ENCODE data around the gene ATP2B2. TPM values are rescaled to one million over a fixed set of nuclear protein-coding genes. Genes with fewer than 3 reads are reported as not detected.

ATP2B2 gene
- total RNA-seq, 1 experiment from 2014 or later = not detected

DNA sequence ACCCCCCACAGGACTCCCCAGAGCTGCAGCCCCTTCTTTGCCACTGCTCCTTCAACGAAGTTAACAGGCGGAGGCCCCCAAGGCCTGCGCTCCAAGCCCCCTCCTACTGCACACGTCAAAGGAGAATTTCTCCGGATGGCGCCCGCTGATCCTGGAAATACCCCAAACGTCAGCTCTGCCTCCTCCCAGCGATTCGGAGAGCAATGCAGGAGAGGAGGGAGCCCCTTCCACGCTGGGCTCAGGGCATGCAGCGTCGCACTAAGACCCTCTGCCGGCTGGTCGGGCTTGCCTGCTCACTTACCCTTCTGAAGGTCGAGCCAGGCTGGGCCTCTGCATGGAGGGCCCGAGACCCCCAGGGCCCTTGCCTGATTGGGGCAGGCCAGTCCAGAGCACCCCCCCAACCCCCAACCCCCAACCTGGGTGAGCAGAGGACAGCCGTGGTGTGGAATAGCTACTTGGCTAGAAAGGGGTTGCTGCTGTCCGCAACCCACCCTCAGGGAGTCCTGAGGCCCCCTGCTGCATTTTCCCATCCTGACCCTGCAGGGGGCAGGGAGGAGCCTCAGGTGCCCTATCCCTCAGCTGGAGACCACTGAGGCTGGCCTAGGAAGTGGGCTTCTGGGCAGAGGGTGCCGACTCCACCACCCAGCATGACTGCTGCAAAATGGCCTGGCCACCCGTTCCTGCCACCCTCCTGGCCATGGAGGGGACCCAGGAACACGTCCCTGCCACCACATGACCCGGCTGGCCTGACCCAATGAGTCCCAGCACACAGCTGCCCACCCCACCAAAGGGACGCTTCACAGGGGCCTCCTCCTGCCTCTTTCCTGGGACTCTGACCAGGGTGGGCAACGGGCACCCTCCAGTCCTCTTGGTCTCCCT, 976 bp downstream of the ATP2B2 start:
- TF ChIP-seq, protein P1, sequence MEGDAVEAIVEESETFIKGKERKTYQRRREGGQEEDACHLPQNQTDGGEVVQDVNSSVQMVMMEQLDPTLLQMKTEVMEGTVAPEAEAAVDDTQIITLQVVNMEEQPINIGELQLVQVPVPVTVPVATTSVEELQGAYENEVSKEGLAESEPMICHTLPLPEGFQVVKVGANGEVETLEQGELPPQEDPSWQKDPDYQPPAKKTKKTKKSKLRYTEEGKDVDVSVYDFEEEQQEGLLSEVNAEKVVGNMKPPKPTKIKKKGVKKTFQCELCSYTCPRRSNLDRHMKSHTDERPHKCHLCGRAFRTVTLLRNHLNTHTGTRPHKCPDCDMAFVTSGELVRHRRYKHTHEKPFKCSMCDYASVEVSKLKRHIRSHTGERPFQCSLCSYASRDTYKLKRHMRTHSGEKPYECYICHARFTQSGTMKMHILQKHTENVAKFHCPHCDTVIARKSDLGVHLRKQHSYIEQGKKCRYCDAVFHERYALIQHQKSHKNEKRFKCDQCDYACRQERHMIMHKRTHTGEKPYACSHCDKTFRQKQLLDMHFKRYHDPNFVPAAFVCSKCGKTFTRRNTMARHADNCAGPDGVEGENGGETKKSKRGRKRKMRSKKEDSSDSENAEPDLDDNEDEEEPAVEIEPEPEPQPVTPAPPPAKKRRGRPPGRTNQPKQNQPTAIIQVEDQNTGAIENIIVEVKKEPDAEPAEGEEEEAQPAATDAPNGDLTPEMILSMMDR (IDR thresholded peaks at IDR 0.05; ENCODE audit: unreplicated experiment) = no peak
- Mint-ChIP-seq H3K9me3 (ENCODE audit: unreplicated experiment) (no peaks in the 10 kb centered on the region), H3K36me3 (ENCODE audit: insufficient read depth, unreplicated experiment) (no peaks in the 10 kb centered on the region), H3K4me3 (ENCODE audit: unreplicated experiment) (no peak overlapping the region), H3K4me1 (ENCODE audit: insufficient read depth, unreplicated experiment) (peaks cover 6% of the 10 kb centered on the region), H3K27me3 (ENCODE audit: insufficient read depth, unreplicated experiment) (peaks cover 28% of the 10 kb centered on the region), H3K27ac (ENCODE audit: low read depth, unreplicated experiment) (no peak overlapping the region)
- BruUV-seq (replicated peaks) = no TSS peak
- DNase-seq (ENCODE audit: unreplicated experiment) = no peak
- POLR2A ChIA-PET = no interaction called here
- intact Hi-C loops (cut with micrococcal nuclease) = no loop called here
- CTCF ChIA-PET = no interaction called here

- CTCF ChIA-PET = interaction anchor here (0.6 kb wide), 1 partner anchor 241 kb away, joined by 3 read pairs; no protein-coding TSS in a partner anchor
Measured at GRCh38 chr3:10503217-10503796, 2.1 kb downstream of the ATP2B2 start.

DNA sequence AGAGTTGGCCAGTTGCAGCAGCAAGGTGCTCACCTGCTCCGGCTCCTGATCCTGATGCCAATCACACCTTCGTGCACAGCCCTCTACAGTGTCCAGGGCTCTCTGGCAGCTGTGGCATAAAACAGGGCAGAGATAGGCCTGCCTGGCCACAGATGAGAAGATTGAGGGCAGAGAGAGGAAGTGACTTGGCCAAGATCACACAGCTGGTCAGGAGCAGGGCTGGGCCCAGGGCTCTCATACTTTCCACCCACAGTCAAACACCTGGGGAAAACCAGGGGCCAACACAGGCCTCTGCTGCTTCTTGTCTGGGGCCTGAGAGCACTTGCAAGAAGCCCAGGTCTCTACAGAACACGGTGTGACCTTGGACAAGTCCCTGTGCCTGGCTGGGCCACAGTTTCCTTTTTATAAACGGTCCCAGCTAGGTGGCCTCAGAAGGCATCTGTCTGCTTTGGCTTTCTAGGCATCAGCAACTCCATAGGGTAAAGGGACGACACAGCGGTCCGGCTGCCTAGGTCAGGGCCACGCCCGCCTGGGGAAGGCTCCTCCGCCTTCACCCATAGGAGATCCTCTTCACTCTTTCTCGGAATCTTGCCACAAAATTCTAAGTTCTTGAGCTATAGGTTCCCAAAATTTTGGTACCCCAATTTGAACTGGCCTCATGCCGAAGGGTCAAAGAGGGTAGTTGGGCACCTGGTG, 3.1 kb downstream of the ATP2B2 start:
- H3K36me3 Mint-ChIP-seq (ENCODE audit: insufficient read depth, unreplicated experiment) = no peaks in the 10 kb centered on the region
- no peaks in the 10 kb centered on the region for H3K9me3 Mint-ChIP-seq (ENCODE audit: unreplicated experiment)
- TF ChIP-seq, protein P1 (IDR thresholded peaks at IDR 0.05; ENCODE audit: unreplicated experiment) = no peak
- H3K27ac Mint-ChIP-seq (ENCODE audit: low read depth, unreplicated experiment) = no peak overlapping the region
- intact Hi-C loops (cut with micrococcal nuclease) = no loop called here
- peaks cover 13% of the 10 kb centered on the region for H3K27me3 Mint-ChIP-seq (ENCODE audit: insufficient read depth, unreplicated experiment)
- no TSS peak for BruUV-seq (replicated peaks)
- CTCF ChIA-PET = interaction anchor here (0.6 kb wide), 1 partner anchor 240 kb away, joined by 3 read pairs; no protein-coding TSS in a partner anchor
- no peak for DNase-seq (ENCODE audit: unreplicated experiment)
- POLR2A ChIA-PET = no interaction called here
- no peak overlapping the region for H3K4me3 Mint-ChIP-seq (ENCODE audit: unreplicated experiment)
- H3K4me1 Mint-ChIP-seq (ENCODE audit: insufficient read depth, unreplicated experiment) = no peaks in the 10 kb centered on the region

More at GRCh38 chr3:10503217-10503796, 2.1 kb downstream of the ATP2B2 start:
- H3K4me3 Mint-ChIP-seq (ENCODE audit: unreplicated experiment) = no peak overlapping the region
- no peaks in the 10 kb centered on the region for H3K4me1 Mint-ChIP-seq (ENCODE audit: insufficient read depth, unreplicated experiment)
- H3K9me3 Mint-ChIP-seq (ENCODE audit: unreplicated experiment) = no peaks in the 10 kb centered on the region
- DNase-seq (ENCODE audit: unreplicated experiment) = no peak
- BruUV-seq (replicated peaks) = no TSS peak
- POLR2A ChIA-PET = no interaction called here
- peaks cover 20% of the 10 kb centered on the region for H3K27me3 Mint-ChIP-seq (ENCODE audit: insufficient read depth, unreplicated experiment)
- no peaks in the 10 kb centered on the region for H3K36me3 Mint-ChIP-seq (ENCODE audit: insufficient read depth, unreplicated experiment)
- H3K27ac Mint-ChIP-seq (ENCODE audit: low read depth, unreplicated experiment) = no peak overlapping the region
- TF ChIP-seq, protein P1 (IDR thresholded peaks at IDR 0.05; ENCODE audit: unreplicated experiment) = no peak
- intact Hi-C loops (cut with micrococcal nuclease) = no loop called here

- CTCF ChIA-PET = no interaction called here
- H3K27ac Mint-ChIP-seq (ENCODE audit: low read depth, unreplicated experiment) = no peak overlapping the region
- POLR2A ChIA-PET = no interaction called here
- no peak overlapping the region for H3K4me3 Mint-ChIP-seq (ENCODE audit: unreplicated experiment)
- no peaks in the 10 kb centered on the region for H3K9me3 Mint-ChIP-seq (ENCODE audit: unreplicated experiment)
- H3K4me1 Mint-ChIP-seq (ENCODE audit: insufficient read depth, unreplicated experiment) = no peaks in the 10 kb centered on the region
- DNase-seq (ENCODE audit: unreplicated experiment) = no peak
- intact Hi-C loops (cut with micrococcal nuclease) = no loop called here
- BruUV-seq (replicated peaks) = no TSS peak
- TF ChIP-seq, protein P1 (IDR thresholded peaks at IDR 0.05; ENCODE audit: unreplicated experiment) = no peak
- no peaks in the 10 kb centered on the region for H3K36me3 Mint-ChIP-seq (ENCODE audit: insufficient read depth, unreplicated experiment)
- peaks cover 13% of the 10 kb centered on the region for H3K27me3 Mint-ChIP-seq (ENCODE audit: insufficient read depth, unreplicated experiment)
Measured at GRCh38 chr3:10501664-10502052, 3.7 kb downstream of the ATP2B2 start.
